Parathyroid adenoma (tissue), 2 donors: ENCODE results near the gene PCP2.

Experiments used
- H2AFZ ChIP-seq: fragments of 300-600 bp; sonication (generic); one replicate; pipeline ENCODE4 v1.7.0; 2017; ENCODE audit warnings: antibody characterized with exemption, mild to moderate bottlenecking
- H3K27ac ChIP-seq: fragments of 300-600 bp; sonication (generic); one replicate; pipeline ENCODE4 v1.7.0; 2017
- H3K27me3 ChIP-seq: fragments of 300-600 bp; sonication (generic); one replicate; pipeline ENCODE4 v1.7.0; 2017; ENCODE audit warnings: low read length; ENCODE audit not compliant: control insufficient read depth, insufficient read depth
- H3K36me3 ChIP-seq: fragments of 300-600 bp; sonication (generic); one replicate; pipeline ENCODE4 v1.7.0; 2017; ENCODE audit warnings: low read length; ENCODE audit not compliant: control insufficient read depth, insufficient read depth
- H3K4me1 ChIP-seq: fragments of 300-600 bp; sonication (generic); one replicate; pipeline ENCODE4 v1.7.0; 2017; ENCODE audit warnings: control low read depth
- H3K4me2 ChIP-seq: fragments of 300-600 bp; sonication (generic); one replicate; pipeline ENCODE4 v1.7.0; 2017; ENCODE audit warnings: low read length
- H3K4me3 ChIP-seq: fragments of 300-600 bp; sonication (generic); one replicate; pipeline ENCODE4 v1.7.0; 2017; ENCODE audit warnings: low read depth, low read length
- H3K79me2 ChIP-seq: fragments of 300-600 bp; sonication (generic); one replicate; pipeline ENCODE4 v1.7.0; 2017; ENCODE audit warnings: control low read depth
- H3K9ac ChIP-seq: fragments of 300-600 bp; sonication (generic); one replicate; pipeline ENCODE4 v1.7.0; 2017; ENCODE audit warnings: mild to moderate bottlenecking
- H3K9me3 ChIP-seq: fragments of 300-600 bp; sonication (generic); one replicate; pipeline ENCODE4 v1.7.0; 2017; ENCODE audit warnings: low read length; ENCODE audit not compliant: control insufficient read depth
- CTCF ChIP-seq: fragments of 300-600 bp; sonication (generic); IDR thresholded peaks from one replicate; pipeline ENCODE4 v1.7.0; 2017; ENCODE audit warnings: antibody characterized with exemption, mild to moderate bottlenecking
- donor health status: primary hyperparathyroidism.

Gene PCP2

DNA sequence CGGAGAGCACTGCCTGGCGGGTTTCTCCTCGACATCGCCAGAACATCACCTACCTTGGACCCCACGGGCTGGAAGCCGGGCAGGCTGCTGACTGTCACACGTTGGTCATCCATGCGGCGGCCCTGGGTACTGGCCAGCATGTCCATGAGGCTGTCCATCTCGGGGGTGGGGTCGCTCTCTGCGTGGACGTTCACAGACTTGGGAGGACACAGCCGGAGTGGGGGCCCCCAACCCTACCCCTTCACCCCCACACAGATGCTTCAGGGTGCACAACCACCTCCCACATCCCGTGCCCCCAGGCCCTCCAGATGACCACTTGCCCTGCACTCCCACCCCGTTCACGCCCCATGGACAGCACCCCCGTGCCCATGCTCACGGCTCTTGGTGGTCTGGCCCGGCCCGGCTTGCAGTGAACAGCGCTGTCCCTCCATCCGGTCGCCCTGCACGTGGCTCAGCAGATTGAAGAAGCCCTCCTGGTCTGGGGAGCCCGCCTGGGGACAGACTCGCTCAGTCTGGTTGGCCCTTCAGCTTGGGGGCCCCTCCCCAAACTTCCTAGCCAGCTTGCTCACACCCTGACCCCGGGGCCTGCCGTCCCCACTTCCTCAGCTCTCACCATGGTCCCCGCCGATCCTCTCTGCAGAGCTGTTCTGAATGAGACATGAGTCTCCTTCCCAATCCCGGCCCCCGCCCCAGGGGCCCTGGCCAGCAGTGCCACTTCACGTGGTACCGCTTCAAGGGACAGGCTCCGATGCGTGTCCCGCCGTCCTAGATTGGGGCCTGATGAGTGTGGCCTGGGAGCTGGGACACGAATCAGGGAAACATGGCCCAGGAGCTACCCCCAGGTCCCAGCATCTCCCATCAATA is 947 bp downstream of the PCP2 start:
- no peaks in the 10 kb centered on the region for H3K27me3 ChIP-seq
- no peak for TF ChIP-seq CTCF

DNA sequence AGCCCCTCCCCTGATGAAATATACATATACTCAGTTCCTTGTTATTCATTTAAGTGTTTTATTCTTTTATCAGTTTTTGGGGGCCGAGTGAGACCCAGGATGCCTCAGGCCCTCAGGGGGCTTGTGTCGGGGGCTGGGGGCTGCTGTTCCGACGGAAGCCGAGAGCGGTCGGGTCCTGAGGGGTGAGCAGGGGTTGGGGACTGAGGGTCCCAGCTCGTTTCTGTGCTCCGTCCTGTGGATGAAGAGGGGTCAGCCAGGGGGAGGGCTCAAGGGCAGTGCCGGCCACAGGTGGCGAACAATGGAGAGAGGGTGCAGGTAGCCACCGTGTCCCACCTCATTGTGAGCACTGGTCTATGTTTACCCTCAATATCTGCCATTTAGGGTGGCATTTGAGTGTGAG is 1.9 kb downstream of the PCP2 start:
- H3K27ac ChIP-seq, result no peak overlapping the region
- peaks cover 41% of the 10 kb centered on the region for H3K79me2 ChIP-seq
- no peaks in the 10 kb centered on the region for H3K9me3 ChIP-seq
- no peak for TF ChIP-seq CTCF
- H3K27me3 ChIP-seq, result no peaks in the 10 kb centered on the region
- no peak overlapping the region for H3K4me2 ChIP-seq
- no peak overlapping the region for H3K9ac ChIP-seq
- no peaks in the 10 kb centered on the region for H3K36me3 ChIP-seq
- H2AFZ ChIP-seq, result no peak overlapping the region
- H3K4me3 ChIP-seq, result no peak overlapping the region
- no peaks in the 10 kb centered on the region for H3K4me1 ChIP-seq

More for the DNA sequence above, 947 bp downstream of the PCP2 start:
- Histone ChIP-seq H3K9me3 (no peaks in the 10 kb centered on the region), H3K4me3 (no peak overlapping the region), H3K36me3 (no peaks in the 10 kb centered on the region), H3K4me1 (no peaks in the 10 kb centered on the region), H3K27ac (no peak overlapping the region), H3K9ac (no peak overlapping the region), H3K4me2 (no peak overlapping the region), H2AFZ (no peak overlapping the region), H3K79me2 (peaks cover 32% of the 10 kb centered on the region)

GRCh38 chr19:7629347-7630054 is 4.0 kb downstream of the PCP2 start, which contains the start of the genes PET100 and XAB2:
TSS of gene PET100 (plus strand) at chr19:7629793. CDS start at chr19:7629834, 41 bp downstream.
TSS of gene XAB2 (minus strand) at chr19:7629545. CDS start at chr19:7629527, 18 bp downstream.
- Histone ChIP-seq H3K9ac (peak within 1 kb of the TSS; percentile 90), H3K4me2 (peak within 1 kb of the TSS; percentile 98), H2AFZ (peak within 1 kb of the TSS; percentile 78), H3K4me3 (peak within 1 kb of the TSS; percentile 91), H3K79me2 (peaks cover 49% of the 10 kb centered on the region), H3K27me3 (no peaks in the 10 kb centered on the region), H3K27ac (peak within 1 kb of the TSS; percentile 68), H3K4me1 (no peaks in the 10 kb centered on the region), H3K9me3 (no peaks in the 10 kb centered on the region), H3K36me3 (no peaks in the 10 kb centered on the region)
- TF ChIP-seq CTCF, result no peak

GRCh38 chr19:7628589-7629311 is 4.8 kb downstream of the PCP2 start:
- Histone ChIP-seq H3K4me2 (peak overlapping the region; percentile 90), H3K4me1 (no peaks in the 10 kb centered on the region), H3K79me2 (peaks cover 49% of the 10 kb centered on the region), H3K9me3 (no peaks in the 10 kb centered on the region), H3K9ac (peak overlapping the region; percentile 90), H2AFZ (peak overlapping the region; percentile 78), H3K27ac (peak overlapping the region; percentile 68), H3K27me3 (no peaks in the 10 kb centered on the region), H3K4me3 (peak overlapping the region; percentile 91), H3K36me3 (no peaks in the 10 kb centered on the region)
- TF ChIP-seq CTCF, result no peak
